GM19452 (cell line): ENCODE data around the gene JAKMIP3.

Source experiments
- ATAC-seq: cut with Tn5 transposase; IDR thresholded peaks from one replicate; pipeline ENCODE4 v1.9.1; 2021; ENCODE audit not compliant: unreplicated experiment

The JAKMIP3 gene

DNA sequence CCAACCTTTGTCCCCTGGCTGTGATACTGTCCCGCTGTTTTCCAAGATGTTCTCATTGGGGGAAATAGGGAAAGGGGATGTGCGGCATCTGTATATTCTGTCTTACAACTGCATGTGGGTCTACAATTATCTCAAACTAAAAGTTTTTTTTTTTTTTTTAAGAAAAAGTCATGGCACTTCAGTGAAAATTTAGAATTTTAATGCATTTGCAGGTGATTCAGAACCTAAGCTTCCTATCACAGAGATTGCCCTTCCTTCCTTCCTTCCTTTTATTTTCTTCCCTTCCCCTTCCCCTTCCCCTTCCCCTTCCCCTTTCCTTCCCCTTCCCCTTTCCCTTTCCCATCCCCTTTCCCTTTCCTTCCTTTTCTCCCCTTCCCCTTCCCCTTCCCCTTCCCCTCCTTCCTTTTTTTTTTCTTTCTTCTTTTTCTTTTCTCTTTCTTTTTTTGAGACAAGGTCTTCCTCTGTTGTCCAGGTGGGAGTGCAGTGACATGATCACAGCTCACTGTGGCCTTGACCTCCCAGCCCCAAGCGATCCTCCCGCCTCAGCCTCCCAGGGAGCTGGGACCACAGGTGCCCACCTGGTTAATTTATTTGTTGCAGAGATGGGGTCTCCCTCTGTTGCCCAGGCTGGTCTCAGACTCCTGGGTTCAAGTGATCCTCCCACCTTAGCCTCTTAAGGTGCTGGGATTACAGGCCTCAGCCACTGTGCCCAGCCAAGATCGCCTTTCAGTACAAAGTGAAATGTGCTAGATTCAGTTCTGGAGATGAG lies 32.0 kb downstream of the JAKMIP3 start:
- ATAC-seq, result no peak

DNA sequence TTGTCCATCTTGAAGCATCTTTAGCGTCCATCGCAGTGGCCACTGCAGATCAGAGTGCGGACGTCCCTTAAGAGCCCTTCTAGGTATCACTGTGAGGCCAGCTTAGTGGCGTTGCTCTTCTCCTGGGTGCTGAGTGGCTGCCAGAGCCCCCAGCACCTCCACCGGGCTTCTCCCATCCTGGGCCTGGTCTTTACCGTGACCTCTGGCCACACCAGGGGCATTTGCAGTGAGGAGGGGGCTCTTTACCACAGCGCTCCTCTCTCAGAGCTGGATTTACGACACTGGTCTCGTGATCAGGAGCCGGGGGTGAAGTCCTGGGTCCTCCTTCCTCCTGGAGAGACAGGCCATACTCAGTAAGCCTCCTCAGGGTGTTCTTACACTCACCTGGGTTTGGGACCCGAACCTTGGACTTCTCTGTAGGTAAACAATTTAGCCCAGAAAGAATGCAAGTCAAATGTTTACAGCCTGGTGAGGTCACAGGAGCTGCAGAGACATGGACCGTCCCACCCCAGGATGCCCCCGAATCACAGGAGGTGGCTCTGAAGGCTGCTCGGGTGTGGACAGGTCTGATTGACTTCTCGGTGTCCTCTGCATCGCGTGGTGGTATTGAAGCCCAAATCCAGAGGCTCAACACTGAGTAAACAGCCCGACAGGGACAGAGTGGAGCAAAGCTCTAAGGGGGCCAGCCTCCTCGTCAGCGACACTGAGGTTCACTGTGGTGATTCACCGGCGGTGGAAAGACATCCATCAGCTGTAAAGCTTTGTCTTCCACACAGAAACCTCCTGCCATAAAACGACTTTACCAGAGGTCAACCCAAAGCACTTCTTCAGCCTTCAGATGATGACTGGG lies 33.0 kb downstream of the JAKMIP3 start:
- ATAC-seq, result no peak

DNA sequence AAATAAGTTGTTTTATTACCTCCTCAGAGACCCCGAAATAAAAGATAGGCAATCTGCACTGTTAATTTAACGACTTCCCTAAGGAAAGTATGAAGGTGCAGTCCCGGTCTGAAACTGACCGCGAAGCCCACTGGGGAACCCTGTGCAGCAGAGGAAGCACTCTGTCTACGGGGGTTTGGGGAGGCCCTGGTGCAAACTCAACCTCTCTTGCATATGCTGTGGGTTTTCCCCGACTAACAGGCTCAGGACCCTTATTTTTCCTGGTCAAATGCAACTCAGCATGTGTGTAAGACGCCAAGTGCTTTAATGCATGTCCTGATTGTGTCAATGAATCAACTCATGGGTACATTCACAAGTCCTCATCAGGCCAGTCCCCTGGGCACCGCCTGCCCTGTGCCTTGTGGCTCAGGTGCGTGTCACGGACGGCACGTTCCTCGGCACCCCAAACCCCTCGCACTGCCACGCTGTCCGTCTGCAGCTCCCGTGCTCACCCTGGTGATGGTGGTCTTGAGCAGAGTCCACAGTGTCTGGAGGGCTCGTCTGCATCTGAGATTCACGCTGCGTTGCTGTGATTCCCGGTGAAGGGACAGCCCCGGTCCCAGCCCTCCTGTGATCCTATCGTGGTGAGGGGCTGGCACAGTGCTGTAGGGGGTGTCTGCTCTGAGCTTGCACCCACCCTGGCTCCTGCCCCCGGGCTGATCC lies 33.8 kb downstream of the JAKMIP3 start:
- ATAC-seq, result no peak

DNA sequence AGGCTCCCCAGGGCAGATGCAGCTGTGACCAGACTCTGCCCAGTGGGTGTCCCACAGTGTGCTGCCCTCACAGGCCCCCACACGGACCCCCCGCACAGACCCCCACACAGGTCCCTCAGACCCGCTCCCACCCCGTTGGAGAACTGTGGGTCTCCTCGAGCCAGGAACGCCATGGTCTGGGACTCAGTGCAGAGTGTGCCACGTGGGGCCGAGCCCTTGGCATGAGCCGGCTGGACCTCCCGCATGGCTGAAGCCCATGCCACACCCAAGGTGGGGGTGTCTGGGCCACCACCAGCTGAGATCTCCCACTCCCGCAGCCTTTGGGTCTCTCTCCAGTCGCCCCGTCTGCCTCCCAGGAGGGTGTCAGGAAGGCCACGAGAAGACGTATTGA lies 34.3 kb downstream of the JAKMIP3 start:
- ATAC-seq, result no peak

DNA sequence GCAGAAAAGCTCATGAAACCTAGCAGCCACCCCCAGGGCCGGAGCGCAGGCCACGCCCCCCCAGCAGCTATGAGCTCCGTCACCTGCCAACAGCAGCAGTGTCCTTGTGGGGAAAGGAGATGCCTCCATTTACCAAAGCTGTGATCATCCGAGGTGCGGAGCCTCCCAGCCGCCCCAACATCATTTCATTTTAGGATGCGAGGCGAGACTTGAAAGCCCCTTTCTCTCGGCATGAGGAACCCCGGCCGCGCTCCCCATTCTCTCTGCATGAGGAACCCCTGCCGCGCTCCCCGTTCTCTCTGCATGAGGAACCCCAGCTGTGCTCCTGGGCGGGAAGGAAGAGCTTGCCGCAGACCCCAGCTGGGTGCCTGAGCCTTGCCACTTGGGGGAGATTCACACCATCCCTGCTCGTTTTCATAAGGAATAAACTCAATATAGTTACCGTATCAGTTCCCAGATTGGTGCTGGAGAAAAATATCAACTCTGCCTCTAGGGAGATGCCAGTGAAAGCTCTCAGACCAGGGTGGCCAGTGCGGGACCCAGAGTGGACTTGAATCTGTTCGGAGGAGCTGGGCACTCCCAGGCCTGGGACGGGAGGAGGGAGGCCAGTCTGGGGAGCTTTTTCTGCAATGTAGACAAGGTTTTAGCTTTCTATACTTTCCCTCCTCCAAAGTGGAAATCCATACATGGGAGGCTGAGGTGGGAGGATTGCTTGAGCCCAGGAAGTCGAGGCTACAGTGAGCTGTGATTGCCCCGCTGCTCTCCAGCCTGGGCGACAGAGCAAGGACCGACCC lies 35.0 kb downstream of the JAKMIP3 start:
- no peak for ATAC-seq

DNA sequence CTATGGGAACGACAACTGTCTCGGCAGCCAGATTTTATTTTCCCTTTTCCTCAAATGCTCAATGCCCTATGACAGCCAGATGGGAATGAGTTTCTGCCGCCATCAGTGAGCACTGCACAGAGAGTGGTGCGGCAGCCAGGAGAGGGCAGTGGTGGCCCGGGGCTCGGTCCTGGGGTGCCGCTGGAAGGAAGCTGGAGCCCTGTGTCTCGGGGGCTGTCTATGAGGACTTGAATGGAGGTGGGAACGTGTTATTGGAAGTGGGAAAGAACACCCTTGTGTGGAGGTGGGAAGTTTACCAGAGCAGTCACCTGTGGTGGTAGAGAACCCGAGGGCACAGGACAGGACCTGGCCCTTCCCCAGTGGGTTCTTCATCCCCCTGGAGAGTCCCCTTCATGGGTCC lies 35.8 kb downstream of the JAKMIP3 start:
- ATAC-seq, result no peak

DNA sequence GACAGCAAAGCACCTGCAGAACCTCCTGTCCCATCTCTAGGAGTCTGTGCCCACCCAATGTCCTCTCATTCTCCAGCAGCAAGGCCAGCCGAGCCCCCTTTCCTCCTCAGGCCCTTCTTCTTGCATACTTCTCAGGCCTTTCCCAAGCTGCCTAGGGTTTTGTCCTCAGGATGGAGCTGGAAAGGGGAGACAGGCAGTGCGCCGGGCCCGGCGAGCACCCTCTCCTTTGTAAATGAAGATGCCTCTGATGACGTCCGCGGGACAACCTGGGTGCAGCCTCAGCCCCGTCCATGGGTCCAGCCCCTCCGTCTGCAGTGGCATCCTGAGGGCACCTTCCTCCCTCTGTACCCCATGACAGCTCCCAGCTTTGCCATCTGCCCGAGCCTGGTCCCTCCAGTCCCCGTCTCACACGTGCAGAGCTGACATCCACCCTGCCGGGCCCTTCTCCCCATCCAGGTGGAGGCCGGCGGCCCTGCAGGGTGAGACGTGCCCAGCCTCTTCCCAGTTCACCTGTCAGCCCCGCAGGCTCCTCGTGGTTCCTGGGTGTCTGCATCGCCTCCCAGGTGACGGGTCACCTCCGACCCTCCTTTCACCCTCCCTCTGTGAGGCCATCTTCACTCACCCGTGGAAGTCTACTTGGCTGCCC lies 36.4 kb downstream of the JAKMIP3 start:
- ATAC-seq, result no peak

DNA sequence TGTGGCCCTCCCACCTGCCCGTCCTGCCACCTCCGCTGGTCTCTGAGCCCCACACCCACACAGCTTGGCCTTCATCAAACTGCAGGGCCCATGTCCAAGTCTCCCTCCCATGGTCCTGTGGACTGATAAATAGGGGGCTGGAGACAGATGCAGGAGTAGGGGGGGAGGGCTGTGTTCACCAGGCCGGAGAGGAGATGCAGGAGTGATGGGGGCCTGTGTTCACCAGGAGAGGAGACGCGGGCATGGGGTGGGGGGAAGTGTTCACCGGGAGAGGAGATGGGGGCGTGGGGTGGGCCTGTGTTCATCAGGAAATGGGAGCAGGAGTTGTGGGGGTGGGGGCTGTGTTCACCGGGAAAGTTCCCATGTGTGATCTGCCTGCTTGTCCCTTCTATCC lies 37.0 kb downstream of the JAKMIP3 start:
- no peak for ATAC-seq

DNA sequence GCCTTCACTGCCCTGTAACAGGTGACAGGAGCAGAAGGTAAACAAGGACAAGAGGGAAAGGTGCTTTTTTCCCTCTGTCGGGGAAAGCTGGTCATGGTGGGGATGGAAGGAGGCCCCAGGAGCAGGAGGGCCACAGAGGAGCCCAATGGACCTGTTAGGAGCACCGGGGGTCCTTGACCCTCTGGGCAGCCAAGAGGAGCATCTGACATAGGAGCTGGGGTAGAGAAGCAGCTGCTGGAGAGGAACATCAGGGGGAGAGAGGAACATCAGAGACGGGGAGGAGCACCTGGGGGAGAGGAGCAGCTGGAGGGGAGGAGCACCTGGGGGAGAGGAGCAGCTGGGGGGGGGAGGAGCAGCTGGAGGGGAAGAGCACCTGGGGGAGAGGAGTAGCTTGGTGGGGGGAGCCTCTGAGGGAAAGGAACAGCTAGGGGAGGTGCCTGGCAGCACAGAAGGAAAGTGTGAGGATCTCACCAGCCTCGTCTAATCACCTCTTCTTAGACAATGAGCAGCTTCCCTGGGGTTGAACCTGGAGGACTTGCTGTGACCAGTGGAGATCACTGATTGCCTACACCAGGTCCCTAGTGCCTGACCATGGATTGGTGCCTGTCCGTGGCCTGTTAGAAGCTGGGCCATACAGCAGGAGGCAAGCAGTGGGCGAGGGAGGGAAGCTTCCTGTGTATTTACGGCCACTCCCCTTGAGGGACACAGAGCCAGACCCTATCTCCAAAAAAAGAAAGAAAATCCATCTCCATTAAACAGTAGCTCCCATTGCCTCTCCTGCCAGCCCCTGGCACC lies 37.6 kb downstream of the JAKMIP3 start:
- no peak for ATAC-seq

DNA sequence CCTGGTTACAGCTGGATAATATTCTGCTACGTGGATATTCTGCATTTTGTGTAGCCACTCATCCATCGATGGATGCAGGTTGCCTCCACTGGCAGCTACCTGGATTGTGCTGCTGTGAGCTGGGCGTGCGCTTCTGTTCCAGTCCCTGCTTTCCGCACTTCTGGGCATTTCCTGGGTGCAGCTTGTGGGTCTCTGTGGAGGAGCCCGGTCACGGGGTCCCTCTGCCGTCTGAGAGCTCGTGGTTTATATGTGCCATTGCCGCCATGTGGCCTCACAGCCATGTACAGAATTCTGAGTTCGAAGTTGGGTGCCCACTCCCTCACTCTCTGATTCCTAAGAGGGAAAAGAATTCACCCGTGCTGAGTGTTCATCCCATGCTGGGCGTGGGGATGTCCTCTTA lies 38.3 kb downstream of the JAKMIP3 start:
- no peak for ATAC-seq

DNA sequence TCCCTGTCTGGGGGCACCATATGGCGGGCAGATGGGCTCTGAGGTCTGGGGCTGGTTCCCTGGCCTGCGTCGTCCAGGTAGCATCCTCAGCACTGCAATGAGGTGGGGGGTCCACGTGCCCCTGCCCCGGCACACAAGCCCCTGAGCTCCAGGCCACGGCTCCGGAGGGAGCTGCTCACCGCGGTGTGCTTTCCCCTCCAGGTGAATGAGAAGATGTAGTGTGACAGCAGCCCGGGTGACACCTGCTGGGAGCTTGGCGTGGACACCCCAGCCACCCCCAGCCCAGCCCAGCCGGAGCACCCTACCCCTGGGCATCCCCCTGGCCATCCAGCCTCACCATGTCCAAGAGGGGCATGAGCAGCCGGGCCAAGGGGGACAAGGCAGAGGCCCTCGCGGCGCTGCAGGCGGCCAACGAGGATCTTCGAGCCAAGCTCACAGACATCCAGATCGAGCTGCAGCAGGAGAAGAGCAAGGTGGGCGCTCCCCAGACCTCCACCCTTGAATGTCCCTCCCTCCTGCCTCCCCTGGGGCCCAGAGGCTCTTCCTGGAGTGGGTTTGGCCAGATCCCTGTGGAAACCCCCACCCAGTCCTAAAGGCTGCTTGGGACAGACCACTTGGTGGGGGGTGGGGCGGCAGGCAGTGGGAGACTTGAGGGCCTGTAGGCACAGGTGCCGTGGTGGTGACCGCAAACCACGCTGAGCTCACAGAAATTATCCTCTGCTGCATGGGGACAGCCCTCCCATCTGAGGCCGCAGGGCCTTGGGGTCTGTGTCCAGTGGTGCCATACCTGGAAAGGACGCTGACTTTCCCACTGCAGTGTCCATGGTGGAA lies 38.9 kb downstream of the JAKMIP3 start:
- ATAC-seq, result no peak

DNA sequence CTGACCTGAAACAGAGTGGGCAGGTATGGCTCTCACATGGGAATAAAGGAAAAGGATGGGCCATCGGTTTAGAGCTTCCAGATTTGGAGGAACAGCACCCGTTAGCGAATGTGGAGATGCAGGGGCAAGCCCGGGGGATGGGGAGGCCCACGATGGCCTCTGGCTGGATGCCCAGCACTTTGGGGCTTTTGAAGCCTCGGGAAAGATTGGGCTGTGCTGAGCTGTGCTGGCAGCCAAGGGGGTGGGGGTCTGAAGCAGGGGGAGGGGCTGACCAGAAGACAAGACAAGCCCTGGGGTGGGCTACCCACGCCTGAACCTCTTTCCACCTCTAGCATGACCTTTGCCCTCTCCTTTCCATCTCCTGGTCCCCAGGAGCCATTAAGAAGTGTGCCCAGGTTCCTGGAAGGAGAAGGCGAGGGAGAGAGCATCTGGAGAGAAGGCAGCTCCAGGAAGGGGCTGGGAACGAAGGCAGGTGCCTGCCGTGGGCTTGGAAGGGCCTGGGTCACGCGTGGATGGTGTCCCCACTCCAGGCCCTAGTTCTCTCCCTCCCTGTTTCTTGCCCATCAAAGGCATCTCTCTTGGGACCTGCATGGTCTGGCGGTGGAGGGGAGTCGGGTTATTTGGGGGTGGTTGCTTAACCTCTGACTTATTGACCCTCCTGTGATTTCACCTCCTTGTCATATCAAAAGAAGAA lies 39.7 kb downstream of the JAKMIP3 start:
- ATAC-seq, result no peak

DNA sequence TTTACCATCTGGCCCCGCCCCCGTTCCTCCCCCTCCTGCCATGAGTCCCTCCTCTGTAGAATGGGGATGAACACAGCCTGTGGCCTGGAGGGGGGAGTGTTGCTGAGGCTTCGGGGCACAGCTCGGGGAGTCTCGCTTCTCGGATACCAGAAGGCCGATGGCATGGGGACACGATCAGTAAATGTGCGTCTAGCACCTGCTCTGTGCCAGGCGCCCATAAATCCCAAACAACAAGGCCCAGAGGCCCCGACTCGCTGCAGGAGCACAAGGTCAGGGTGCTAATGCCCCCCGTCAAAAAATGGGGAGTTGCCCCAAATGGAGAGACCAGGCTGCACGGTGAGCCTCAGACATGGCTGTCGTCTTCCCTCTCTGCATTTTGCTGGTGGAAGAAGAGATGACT lies 40.7 kb downstream of the JAKMIP3 start:
- no peak for ATAC-seq

DNA sequence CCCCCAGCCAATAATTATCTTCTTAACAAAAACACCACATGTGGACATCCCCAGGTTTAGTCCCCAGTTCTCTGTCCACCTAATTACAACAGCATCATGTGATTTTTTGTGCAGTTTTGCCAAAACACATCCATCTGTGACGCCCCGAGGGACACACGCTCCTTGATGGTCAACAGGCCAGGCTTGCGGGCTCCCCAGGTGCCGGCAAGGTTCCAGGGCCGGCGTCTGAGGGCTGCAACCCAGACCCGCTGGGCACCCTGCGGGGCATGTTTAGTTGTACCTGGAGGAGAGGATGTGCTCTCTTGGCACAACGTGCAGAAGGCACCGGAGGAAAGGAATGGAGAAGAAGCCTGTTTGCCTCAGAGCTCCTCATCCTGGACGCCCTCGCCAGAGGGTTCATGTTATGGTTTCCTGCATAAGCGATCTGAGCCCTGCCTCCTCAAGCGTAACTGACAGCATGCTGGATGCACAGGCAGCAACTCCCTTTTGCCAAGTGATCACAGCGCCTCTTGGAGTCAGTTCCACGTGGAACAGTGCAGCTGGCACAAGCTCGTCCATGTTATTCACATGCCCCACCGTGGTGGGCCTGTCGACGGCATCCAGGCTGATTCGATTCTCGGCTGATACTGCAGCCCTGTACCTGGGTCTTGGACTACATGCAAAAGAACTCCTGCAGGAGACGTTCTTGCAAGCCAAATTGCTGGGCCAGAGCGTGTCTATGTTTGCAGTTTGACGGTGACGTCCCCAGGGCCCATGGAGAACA lies 41.6 kb downstream of the JAKMIP3 start:
- ATAC-seq, result no peak

DNA sequence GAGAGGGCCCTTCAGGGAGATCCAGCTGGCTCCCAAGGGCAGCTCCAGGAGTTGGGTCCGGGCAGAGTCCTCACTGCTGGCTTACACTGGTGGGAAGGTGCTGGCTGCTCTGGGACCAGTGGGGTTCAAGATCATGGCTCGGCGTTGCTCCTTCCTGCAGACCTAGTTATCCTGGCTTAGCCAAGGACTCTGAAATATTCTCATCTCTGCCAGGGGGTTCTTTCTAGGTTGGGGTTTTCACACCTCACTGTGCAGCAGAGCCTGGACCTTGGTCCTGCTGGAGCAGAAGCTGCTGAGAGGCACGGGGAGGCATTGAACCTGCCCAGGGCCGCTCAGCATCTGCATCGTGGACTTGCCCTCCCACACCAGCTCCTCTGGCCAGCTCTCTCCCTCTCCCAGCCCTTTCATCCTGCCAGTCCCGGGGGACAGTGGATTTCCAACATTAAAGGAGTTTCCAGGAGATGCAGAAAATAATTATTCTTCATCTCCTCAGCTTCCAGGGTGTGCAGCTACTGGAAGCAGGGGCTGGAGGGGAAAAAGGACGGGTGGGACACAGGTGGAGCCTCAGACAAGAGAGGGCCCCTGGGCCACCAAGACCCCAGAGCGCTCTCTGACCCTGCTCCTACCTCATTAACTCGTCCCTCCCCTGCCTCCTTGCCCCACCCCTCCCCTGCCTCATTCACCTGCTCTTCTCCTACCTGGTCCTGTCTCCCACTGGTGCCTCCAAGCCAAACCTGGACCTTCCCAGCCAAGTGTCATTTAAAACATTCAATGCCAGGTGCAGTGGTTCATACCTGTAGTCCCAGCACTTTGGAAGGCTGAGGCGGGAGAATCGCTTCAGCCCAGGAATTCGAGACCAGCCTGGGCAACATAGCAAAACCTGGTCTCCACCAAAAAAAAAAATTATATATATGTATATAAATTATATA lies 42.5 kb downstream of the JAKMIP3 start:
- no peak for ATAC-seq

DNA sequence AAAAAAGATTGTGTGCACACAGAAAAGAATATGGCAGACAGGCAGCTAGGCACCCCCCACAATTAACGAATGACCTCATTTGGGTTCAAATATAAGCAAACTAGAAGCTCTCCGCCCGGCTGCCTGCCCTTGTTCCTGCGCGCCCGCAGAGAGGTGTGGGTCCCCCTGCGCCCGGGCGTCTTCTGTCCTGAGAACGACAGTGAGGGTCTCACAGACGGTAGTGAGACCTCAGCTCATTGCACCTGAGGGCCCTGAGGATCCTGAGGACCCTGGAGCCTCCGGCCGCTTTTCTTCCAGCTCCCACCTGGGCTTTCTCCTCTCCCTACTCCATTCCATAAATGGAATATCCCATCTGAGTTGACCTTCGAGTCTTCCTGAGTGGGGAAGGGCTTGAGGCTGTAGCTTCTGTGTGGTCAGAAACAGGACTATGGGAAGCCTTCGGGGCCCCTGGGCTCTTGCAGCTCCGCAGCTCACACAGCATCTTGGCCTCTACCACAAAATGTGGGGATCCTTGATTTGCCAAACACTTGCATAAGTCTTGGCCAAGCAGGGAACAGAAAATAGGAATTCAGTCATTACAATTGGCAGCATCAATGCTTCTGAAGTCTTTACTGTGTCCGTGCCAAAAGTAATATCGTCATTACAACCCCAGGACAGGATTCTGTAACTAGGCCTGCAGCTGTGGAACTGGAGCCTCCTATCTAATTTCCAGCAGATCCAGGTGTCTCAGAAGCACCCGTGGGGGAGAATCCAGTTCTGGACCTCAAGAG lies 43.8 kb downstream of the JAKMIP3 start:
- ATAC-seq, result no peak
